Measurements from ENCODE around the gene FAM199X.

FAM199X gene

GRCh38 chrX:104165894-104166734 is at the start of gene FAM199X:
FAM199X (plus strand) TSS chrX:104166453; CDS start chrX:104166786, 333 bp downstream.
- peak; percentile 88 for DNase-seq

- DNase-seq: no peak
Observed at GRCh38 chrX:104117759-104118158, 48.5 kb upstream of the FAM199X start.

GRCh38 chrX:104118765-104119164 is 47.5 kb upstream of the FAM199X start:
- DNase-seq: no peak

- no peak for DNase-seq
Observed at GRCh38 chrX:104122829-104123228, 43.4 kb upstream of the FAM199X start.

- no peak for DNase-seq
Observed at GRCh38 chrX:104126856-104127255, 39.4 kb upstream of the FAM199X start.

- DNase-seq: no peak
Observed at GRCh38 chrX:104130808-104131207, 35.4 kb upstream of the FAM199X start.

GRCh38 chrX:104134583-104135261 is 31.5 kb upstream of the FAM199X start:
- DNase-seq: no peak

- DNase-seq: no peak
Observed at GRCh38 chrX:104135677-104136076, 30.6 kb upstream of the FAM199X start.

GRCh38 chrX:104136241-104137019 is 29.8 kb upstream of the FAM199X start:
- peak; percentile 62 for DNase-seq

- DNase-seq: no peak
Observed at GRCh38 chrX:104137496-104137895, 28.8 kb upstream of the FAM199X start.

GRCh38 chrX:104141087-104141760 is 25.0 kb upstream of the FAM199X start:
- no peak for DNase-seq

GRCh38 chrX:104151037-104151436 is 15.2 kb upstream of the FAM199X start:
- no peak for DNase-seq

- peak; percentile 85 for DNase-seq
Observed at GRCh38 chrX:104156630-104157529, 9.4 kb upstream of the FAM199X start, which contains the start of gene SLC25A53. SLC25A53 (minus strand) TSS chrX:104157009; CDS start chrX:104105257, 51,752 bp downstream.

GRCh38 chrX:104166735-104167436 is 633 bp downstream of the FAM199X start:
- DNase-seq: no peak

- DNase-seq: no peak
Observed at GRCh38 chrX:104168127-104168526, 1.9 kb downstream of the FAM199X start.

- DNase-seq: no peak
Observed at GRCh38 chrX:104172121-104172520, 5.9 kb downstream of the FAM199X start.

- DNase-seq: no peak
Observed at GRCh38 chrX:104172788-104173187, 6.5 kb downstream of the FAM199X start.

- no peak for DNase-seq
Observed at GRCh38 chrX:104173841-104174240, 7.6 kb downstream of the FAM199X start.

- DNase-seq: no peak
Observed at GRCh38 chrX:104183685-104184084, 17.4 kb downstream of the FAM199X start.

GRCh38 chrX:104187931-104188330 is 21.7 kb downstream of the FAM199X start:
- no peak for DNase-seq

- no peak for DNase-seq
Observed at GRCh38 chrX:104189837-104190236, 23.6 kb downstream of the FAM199X start.

Data from inflammatory macrophage treated with lipopolysaccharide for 4 hours (primary cell).